NK-92 (cell line): ENCODE measurements around the gene SPPL2A.
A peak's percentile ranks its signal among the peaks of the same experiment; 100 is the strongest.
"Not testable (repeated sequence)": the region's sequence is repeated elsewhere in the genome, so short reads cannot be mapped to it uniquely, and the experiment has no call there.

Experiments
- DNase-seq: peaks from one replicate; lab custom pipeline; 2025; ENCODE audit not compliant: unreplicated experiment; lab: John Stamatoyannopoulos, UW

SPPL2A gene

GRCh38 chr15:50765195-50765967, at the start of gene SPPL2A:
Gene SPPL2A, minus strand, starts transcription at chr15:50765706. Its CDS starts 173 bp downstream, at chr15:50765533.
- DNase-seq, result peak; percentile 35

- DNase-seq, result no peak
These were observed 49.1 kb upstream of the SPPL2A start for GRCh38 chr15:50814634-50815033.

GRCh38 chr15:50813865-50814264, 48.4 kb upstream of the SPPL2A start:
- no peak for DNase-seq

- no peak for DNase-seq
These were observed 47.6 kb upstream of the SPPL2A start for GRCh38 chr15:50813089-50813488.

- not testable (repeated sequence) for DNase-seq
These were observed 46.6 kb upstream of the SPPL2A start for GRCh38 chr15:50812181-50812506.

- not testable (repeated sequence) for DNase-seq
These were observed 46.1 kb upstream of the SPPL2A start for GRCh38 chr15:50811461-50812180.

GRCh38 chr15:50810128-50810527, 44.6 kb upstream of the SPPL2A start:
- no peak for DNase-seq

GRCh38 chr15:50808728-50809127, 43.2 kb upstream of the SPPL2A start:
- no peak for DNase-seq

- DNase-seq, result no peak
These were observed 38.1 kb upstream of the SPPL2A start for GRCh38 chr15:50803479-50804180.

GRCh38 chr15:50800715-50801114, 35.2 kb upstream of the SPPL2A start:
- no peak for DNase-seq

GRCh38 chr15:50798684-50799083, 33.2 kb upstream of the SPPL2A start:
- no peak for DNase-seq

GRCh38 chr15:50797926-50798325, 32.4 kb upstream of the SPPL2A start:
- no peak for DNase-seq

GRCh38 chr15:50791486-50791885, 26.0 kb upstream of the SPPL2A start:
- DNase-seq, result no peak

GRCh38 chr15:50790778-50791453, 25.4 kb upstream of the SPPL2A start:
- no peak for DNase-seq

- no peak for DNase-seq
These were observed 21.4 kb upstream of the SPPL2A start for GRCh38 chr15:50786871-50787270.

- no peak for DNase-seq
These were observed 20.9 kb upstream of the SPPL2A start for GRCh38 chr15:50786438-50786837.

GRCh38 chr15:50783895-50784294, 18.4 kb upstream of the SPPL2A start:
- DNase-seq, result no peak

- no peak for DNase-seq
These were observed 17.9 kb upstream of the SPPL2A start for GRCh38 chr15:50783411-50783810.

- DNase-seq, result no peak
These were observed 12.6 kb upstream of the SPPL2A start for GRCh38 chr15:50778086-50778485.

- DNase-seq, result no peak
These were observed 11.5 kb upstream of the SPPL2A start for GRCh38 chr15:50777042-50777441.

GRCh38 chr15:50774450-50774849, 8.9 kb upstream of the SPPL2A start:
- no peak for DNase-seq
